ENCODE results near the gene PALB2.

The PALB2 gene

GRCh38 chr16:23571895-23572294 lies 69.2 kb downstream of the PALB2 start:
- H3K4me3 ChIP-seq (ENCODE audit: low read length): no peak overlapping the region
- no peak for TF ChIP-seq CTCF (conservative IDR thresholded peaks at IDR 0.05; ENCODE audit: low read depth, low read length)
- DNase-seq (ENCODE audit: low read depth): no peak

DNA sequence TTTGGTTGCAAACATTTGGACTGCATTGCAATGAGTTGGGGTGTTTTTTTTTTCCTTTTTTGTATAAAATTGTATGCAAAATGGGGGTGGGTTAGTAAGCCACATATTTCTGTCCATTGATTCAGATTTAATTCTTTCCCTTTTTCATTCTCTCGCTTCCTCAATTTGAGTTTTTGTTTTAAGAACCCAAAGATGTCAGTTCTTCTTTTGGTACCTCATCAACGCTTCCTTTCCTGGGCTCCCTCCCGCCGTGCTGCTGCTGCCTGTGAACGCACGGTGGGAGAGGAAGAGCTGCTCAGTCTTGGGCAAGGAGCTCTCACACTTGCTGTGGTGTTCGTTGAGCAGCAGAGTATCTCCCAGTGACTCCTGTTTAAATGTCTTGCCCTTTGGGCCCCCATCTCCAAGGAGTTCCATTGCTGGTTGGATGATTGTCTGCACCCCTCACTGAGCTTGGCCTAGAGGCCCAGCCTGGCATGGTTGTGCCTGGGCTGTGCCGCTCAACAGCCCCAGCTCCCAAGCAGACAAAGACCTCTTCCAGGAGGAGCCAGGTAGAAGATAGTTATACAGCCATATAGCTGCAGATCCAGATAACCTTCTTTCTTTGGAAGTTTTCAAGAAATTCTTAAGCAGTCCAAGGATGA lies 70.0 kb downstream of the PALB2 start:
- no peak for TF ChIP-seq CTCF (conservative IDR thresholded peaks at IDR 0.05; ENCODE audit: low read depth, low read length)

DNA sequence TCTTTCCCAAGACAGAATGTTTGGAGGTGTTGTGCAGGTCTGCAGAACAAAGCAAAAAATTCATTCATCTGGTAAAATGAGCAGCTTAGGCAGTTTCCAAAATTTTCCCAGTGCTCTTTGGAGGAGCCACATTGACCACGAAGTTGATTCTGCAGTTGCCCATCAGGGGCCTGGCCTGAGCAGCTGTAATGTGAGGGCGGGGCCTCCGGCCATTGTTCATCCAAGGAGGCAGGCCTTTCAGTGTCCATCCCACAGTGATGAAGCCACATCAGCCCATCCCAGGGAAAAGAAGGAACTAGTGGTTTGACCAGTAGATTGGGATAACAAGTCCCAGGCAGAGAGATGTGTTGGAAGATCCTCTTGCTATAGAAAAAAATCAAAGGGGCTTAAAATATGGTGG lies 73.5 kb downstream of the PALB2 start:
- no peak for DNase-seq (ENCODE audit: low read depth)
- H3K4me3 ChIP-seq (ENCODE audit: low read length): no peak overlapping the region
- no peak for TF ChIP-seq CTCF (conservative IDR thresholded peaks at IDR 0.05; ENCODE audit: low read depth, low read length)

More for the DNA sequence above, 70.0 kb downstream of the PALB2 start:
- H3K4me3 ChIP-seq (ENCODE audit: low read length): no peak overlapping the region
- DNase-seq (ENCODE audit: low read depth): no peak

DNA sequence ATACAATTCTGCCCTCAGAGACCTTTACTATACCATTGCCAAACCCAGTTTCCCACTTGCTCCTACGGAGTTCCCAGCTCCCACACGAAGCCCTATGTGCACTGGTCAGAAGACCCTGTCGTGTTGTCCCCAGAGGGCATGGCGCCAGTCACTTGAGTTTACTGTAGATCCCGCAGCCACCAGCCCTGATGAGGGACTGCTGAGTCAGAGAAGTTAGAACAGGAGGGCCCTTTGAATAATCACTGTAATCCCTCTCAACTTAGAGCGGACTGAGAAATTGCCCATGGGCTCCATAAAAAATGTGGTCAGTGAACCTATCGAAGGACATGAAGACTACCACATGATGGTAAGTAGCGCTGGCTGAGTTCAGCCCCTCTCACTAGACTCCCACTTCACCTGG lies 74.4 kb downstream of the PALB2 start:
- TF ChIP-seq CTCF (conservative IDR thresholded peaks at IDR 0.05; ENCODE audit: low read depth, low read length): no peak
- no peak for DNase-seq (ENCODE audit: low read depth)
- H3K4me3 ChIP-seq (ENCODE audit: low read length): no peak overlapping the region

DNA sequence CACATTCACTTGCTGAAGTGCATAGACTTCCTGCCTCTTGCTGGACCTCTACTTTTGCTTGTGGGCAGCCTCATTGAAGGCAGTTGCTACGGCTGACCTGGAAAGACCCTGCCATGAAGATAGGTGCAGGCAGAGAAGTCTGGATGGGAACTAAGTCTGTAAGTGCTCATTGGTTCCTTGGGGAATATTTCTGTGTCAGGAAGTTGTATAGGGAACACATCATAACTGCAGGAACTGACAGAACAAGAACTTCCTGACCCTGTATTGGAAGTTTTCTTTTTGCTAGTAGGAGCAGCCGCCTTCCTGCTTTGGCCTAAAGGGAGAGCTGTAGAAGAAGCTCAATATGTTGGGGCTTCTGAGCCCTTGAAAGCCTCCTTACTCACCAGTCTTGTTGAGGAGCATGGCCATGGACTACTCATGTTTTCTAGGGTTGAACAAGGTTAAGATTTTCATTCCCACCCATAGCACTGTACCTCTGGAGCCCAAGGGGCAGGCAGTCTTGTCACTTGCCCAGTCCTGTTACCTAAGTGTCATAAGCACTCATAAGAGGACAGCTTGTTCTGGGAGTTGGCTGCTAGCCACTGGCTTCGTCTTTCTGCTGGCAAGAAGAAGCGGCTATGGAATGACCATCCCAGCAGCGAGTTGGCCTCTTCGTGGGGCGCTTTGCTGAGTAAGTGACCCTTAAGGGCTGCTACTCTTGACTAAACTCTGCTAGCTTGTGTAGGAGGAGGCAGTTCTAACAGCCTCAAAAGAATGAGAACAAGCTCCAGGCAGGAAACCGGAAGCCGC lies 76.3 kb downstream of the PALB2 start:
- TF ChIP-seq CTCF (conservative IDR thresholded peaks at IDR 0.05; ENCODE audit: low read depth, low read length): no peak
- H3K4me3 ChIP-seq (ENCODE audit: low read length): no peak overlapping the region
- DNase-seq (ENCODE audit: low read depth): no peak

GRCh38 chr16:23563186-23563585 lies 77.9 kb downstream of the PALB2 start:
- DNase-seq (ENCODE audit: low read depth): no peak
- H3K4me3 ChIP-seq (ENCODE audit: low read length): no peak overlapping the region
- no peak for TF ChIP-seq CTCF (conservative IDR thresholded peaks at IDR 0.05; ENCODE audit: low read depth, low read length)

GRCh38 chr16:23562505-23562904 lies 78.6 kb downstream of the PALB2 start:
- DNase-seq (ENCODE audit: low read depth): no peak
- no peak for TF ChIP-seq CTCF (conservative IDR thresholded peaks at IDR 0.05; ENCODE audit: low read depth, low read length)

More at GRCh38 chr16:23562505-23562904, 78.6 kb downstream of the PALB2 start:
- H3K4me3 ChIP-seq (ENCODE audit: low read length): no peak overlapping the region

Data from retinal pigment epithelial cell (primary cell).